Peyer's patch (tissue), 4 donors: Measurements from ENCODE around the gene KRTAP10-5.

Experiments
- CTCF ChIP-seq, 6 experiments: fragments of 450-650 bp in 4 of 6; fragments of 200-600 bp in 2 of 6; sonication (generic) in 1 of 6; IDR thresholded peaks; one replicate each; pipeline ENCODE4 v1.5.1; 2017 to 2019; ENCODE audit warnings: antibody characterized with exemption in 6 of 6, mild to moderate bottlenecking in 3 of 6, moderate library complexity in 1 of 6
- POLR2A ChIP-seq, 2 donors: fragments of 450-650 bp; IDR thresholded peaks; one replicate each; pipeline ENCODE4 v1.5.1; 2017; ENCODE audit warnings: antibody characterized with exemption in 2 of 2, mild to moderate bottlenecking in 2 of 2, moderate library complexity in 2 of 2

- TF ChIP-seq CTCF (IDR thresholded peaks at IDR 0.05) (no peak), POLR2A (IDR thresholded peaks at IDR 0.05) (no peak)
These were observed 49.4 kb downstream of the KRTAP10-5 start for GRCh38 chr21:44530903-44531605.
